Measurements from ENCODE around the gene ADGRV1. TPM values are rescaled to one million over a fixed set of nuclear protein-coding genes. Genes with fewer than 3 reads are reported as not detected.
"Not testable (repeated sequence)": the region's sequence is repeated elsewhere in the genome, so short reads cannot be mapped to it uniquely, and the experiment has no call there.

Gene ADGRV1
- polyA plus RNA-seq, 1 donor from 2014 or later, result not detected

DNA sequence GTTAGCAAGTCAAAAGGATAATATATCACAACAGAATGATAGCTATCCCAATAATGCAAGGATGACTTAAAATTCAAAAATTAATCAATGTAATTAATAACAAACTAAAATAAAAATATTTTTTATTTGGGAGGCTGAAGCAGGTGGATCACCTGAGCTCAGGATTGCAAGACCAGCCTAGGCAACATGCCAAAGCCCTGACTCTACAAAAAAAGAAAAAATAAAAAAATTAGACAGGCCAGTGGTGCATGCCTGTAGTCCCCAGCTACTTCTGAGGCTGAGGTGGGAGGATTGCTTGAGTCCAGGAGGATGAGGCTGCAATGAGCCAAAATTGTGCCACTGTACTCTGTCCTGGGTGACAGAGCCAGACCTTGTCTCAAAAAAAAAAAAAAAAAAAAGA, 399.3 kb downstream of the ADGRV1 start:
- H3K4me1 Mint-ChIP-seq, result no peaks in the 10 kb centered on the region
- H3K4me3 Mint-ChIP-seq, result no peak overlapping the region
- H3K9me3 Mint-ChIP-seq, result no peaks in the 10 kb centered on the region
- H3K27me3 Mint-ChIP-seq, result peaks cover 7% of the 10 kb centered on the region
- no peaks in the 10 kb centered on the region for H3K36me3 Mint-ChIP-seq
- H3K27ac Mint-ChIP-seq, result no peak overlapping the region

DNA sequence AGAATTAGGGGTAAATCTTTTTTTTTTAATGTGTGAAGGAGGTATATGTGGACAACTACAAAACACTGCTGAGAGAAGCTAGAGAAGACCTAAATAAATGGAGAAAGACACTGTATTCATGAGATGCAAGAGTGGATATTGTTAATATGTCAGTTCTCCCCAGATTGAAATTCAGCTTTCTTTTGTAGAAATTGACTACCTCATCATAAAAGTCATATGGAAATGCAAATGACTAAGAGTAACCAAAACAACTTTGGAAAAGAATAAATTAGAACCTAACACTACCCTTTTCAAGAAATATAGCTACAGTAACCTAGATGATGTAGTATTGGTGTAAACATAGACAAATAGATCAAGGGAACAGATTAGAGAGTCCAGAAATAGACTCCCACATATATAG, 400.7 kb downstream of the ADGRV1 start:
- Mint-ChIP-seq H3K27ac (no peak overlapping the region), H3K27me3 (peaks cover 7% of the 10 kb centered on the region), H3K9me3 (no peaks in the 10 kb centered on the region), H3K4me1 (no peaks in the 10 kb centered on the region), H3K4me3 (no peak overlapping the region), H3K36me3 (no peaks in the 10 kb centered on the region)

DNA sequence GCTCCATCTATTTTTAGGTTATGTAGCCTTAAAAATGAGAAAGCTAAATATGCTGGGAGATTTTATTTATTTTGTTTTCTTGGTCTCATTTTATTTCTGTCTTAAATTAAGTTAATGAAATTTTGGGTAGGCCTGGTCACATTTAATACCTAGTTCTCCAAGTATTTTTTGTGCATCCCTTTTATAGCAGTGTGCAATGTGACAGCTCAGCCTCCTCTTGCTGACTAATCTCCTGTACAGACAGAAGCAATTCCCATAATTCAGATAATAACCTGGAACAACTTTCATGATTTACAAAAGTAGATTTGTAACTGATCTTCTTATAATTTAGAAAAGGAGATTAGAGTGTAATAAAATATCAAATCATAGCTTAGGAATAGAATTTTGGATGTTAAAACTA, 403.9 kb downstream of the ADGRV1 start:
- H3K27me3 Mint-ChIP-seq, result peaks cover 5% of the 10 kb centered on the region
- no peaks in the 10 kb centered on the region for H3K4me1 Mint-ChIP-seq
- H3K9me3 Mint-ChIP-seq, result peaks cover 0 to 6% (median 0%) of the 10 kb centered on the region in 3 donors
- H3K4me3 Mint-ChIP-seq, result no peak overlapping the region
- H3K36me3 Mint-ChIP-seq, result no peaks in the 10 kb centered on the region
- no peak overlapping the region for H3K27ac Mint-ChIP-seq

DNA sequence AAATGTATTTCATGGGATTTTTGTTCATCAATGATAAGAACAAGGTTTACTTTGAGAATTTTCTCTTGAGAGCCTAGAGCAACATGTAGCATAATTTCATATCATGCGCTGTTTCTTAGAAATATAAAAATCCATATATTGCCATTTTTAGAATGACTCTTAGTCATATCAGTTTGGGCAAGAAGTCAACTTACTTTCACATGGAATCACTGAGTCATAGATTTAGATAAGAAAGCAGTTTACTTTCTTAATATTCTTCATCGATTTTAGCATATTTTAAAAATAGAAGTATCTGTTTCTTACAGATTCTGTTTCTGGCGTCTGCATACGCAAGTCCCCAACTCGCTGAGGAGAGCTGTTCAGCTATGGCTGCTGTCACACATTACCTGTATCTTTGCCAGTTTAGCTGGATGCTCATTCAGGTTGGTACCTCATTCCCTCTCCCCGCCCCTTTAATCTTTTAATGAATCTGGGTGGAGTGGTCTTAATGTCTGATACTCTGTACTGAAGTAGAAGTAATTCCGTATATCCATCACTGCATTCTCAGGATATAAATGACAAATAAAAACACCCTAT, 406.6 kb downstream of the ADGRV1 start:
- H3K4me3 Mint-ChIP-seq, result no peak overlapping the region
- no peaks in the 10 kb centered on the region for H3K36me3 Mint-ChIP-seq
- peaks cover 5% of the 10 kb centered on the region for H3K27me3 Mint-ChIP-seq
- no peaks in the 10 kb centered on the region for H3K4me1 Mint-ChIP-seq
- peaks cover 0 to 6% (median 5%) of the 10 kb centered on the region in 3 donors for H3K9me3 Mint-ChIP-seq
- H3K27ac Mint-ChIP-seq, result no peak overlapping the region

DNA sequence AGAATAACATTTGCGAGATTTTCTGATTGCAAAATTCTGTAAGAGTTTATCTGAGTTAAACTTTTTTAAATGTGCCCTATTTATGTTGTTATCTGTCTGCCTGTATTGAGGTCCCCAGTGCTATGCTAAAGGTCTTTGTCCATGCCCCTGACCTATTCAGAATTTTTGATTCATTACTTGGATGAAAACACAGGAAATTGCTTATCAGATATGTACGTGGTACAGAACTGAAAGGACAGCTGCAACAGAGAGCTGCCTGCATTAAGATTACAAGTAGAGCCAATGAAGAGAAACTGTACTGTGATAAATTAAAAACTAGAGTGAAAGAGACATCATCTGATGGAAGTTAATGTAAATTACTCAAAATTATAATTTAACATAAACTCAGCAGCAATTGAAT, 408.8 kb downstream of the ADGRV1 start:
- Mint-ChIP-seq H3K27me3 (peaks cover 5% of the 10 kb centered on the region), H3K4me1 (no peaks in the 10 kb centered on the region), H3K4me3 (no peak overlapping the region), H3K27ac (no peak overlapping the region), H3K36me3 (no peaks in the 10 kb centered on the region), H3K9me3 (peaks cover 0 to 10% (median 5%) of the 10 kb centered on the region in 3 donors)

DNA sequence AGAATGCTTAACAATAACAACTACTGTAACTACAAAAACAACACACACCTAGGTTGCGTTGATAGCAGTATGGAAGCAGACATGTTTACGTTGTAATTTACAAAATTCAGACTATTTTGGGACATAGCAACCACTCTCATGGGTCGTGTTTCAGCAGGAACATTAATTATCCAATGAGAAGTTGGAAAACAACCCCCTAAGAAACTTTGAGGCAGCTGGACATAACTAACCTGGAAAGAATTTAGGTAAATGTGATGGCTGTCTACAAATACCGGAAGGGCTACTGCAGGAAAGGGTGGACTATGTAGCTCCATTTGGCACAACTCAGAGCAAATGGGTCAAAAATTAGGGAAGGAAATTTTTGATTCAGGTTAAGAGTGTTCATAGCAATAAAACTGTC, 409.3 kb downstream of the ADGRV1 start:
- Mint-ChIP-seq H3K4me3 (no peak overlapping the region), H3K4me1 (no peaks in the 10 kb centered on the region), H3K36me3 (no peaks in the 10 kb centered on the region), H3K27ac (no peak overlapping the region), H3K9me3 (peaks cover 0 to 10% (median 5%) of the 10 kb centered on the region in 3 donors), H3K27me3 (peaks cover 5% of the 10 kb centered on the region)

DNA sequence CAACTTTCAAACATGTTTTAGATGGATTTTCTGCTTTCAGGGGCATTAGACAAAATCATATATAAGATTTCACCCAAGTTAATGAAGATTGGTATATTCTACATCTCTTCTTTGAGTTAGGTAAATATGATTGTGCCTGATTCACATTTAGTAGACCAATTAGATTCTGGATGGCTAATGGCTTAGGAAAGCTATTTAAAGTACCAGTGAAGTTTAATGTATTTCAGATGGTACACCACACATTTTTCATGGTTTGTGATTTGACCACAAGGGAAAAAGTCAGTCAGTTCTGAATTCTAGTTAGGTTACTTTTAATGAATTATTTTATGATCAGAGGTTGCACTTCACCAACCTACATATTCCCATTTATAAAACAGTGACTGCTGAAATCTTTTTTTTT, 409.7 kb downstream of the ADGRV1 start:
- Mint-ChIP-seq H3K36me3 (no peaks in the 10 kb centered on the region), H3K4me1 (no peaks in the 10 kb centered on the region), H3K4me3 (no peak overlapping the region), H3K9me3 (peaks cover 0 to 10% (median 5%) of the 10 kb centered on the region in 3 donors), H3K27me3 (peaks cover 5% of the 10 kb centered on the region), H3K27ac (no peak overlapping the region)

DNA sequence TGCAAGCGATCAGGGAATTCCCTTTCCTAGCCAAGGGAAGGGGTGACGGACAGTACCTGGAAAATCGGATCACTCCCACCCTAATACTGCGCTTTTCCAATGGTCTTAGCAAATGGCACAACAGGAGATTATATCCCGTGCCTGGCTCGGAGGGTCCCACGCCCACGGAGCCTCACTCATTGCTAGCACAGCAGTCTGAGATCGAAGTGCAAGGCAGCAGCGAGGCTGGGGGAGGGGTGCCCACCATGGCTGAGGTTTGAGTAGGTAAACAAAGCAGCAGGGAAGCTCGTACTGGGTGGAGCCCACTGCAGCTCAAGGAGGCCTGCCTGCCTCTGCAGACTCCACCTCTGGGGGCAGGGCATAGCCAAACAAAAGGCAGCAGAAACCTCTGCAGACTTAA, 411.3 kb downstream of the ADGRV1 start:
- H3K36me3 Mint-ChIP-seq, H3K4me1 Mint-ChIP-seq, H3K9me3 Mint-ChIP-seq, H3K4me3 Mint-ChIP-seq, H3K27me3 Mint-ChIP-seq, H3K27ac Mint-ChIP-seq: not testable (repeated sequence)

DNA sequence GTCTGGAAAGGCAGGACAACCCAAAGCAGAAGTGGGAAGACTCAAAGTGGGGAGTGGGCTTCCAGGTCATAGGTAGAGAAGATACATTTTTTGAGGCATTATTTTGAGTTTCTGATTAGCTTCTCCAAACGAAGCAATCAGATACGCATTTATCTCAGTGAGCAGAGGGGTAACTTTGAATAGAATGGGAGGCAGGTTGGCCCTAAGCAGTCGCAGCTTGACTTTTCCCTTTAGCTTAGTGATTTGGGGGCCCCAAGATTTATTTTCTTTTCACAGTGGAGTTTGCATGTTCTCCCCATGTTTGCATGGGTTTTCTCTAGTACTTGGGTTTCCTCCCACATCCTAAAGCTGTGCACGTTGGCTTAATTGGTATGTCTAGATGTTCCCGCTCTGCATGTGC, 422.6 kb downstream of the ADGRV1 start:
- no peaks in the 10 kb centered on the region for H3K36me3 Mint-ChIP-seq
- H3K4me3 Mint-ChIP-seq, result no peak overlapping the region
- no peaks in the 10 kb centered on the region for H3K9me3 Mint-ChIP-seq
- no peak overlapping the region for H3K27ac Mint-ChIP-seq
- no peaks in the 10 kb centered on the region for H3K4me1 Mint-ChIP-seq
- H3K27me3 Mint-ChIP-seq, result no peaks in the 10 kb centered on the region

DNA sequence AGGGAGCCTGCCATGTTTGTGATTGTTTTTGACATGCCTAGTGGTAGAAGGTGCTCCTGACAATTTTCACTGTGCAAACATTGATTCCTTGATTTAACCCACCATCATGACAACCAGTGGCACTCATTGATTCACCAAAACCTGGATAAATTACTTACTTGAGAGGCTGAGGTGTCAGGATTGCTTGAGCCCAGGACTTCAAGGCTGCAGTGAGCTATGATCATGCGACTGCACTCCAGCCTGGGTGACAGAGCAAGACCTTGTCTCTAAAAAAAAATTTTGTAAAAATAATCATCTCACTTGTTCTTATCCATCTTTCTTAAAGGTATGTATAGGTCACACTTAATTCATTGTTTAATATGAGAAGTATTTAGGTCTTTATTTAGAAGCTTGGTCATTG, 423.2 kb downstream of the ADGRV1 start:
- Mint-ChIP-seq H3K4me3 (no peak overlapping the region), H3K36me3 (no peaks in the 10 kb centered on the region), H3K27ac (no peak overlapping the region), H3K9me3 (no peaks in the 10 kb centered on the region), H3K4me1 (no peaks in the 10 kb centered on the region), H3K27me3 (no peaks in the 10 kb centered on the region)

DNA sequence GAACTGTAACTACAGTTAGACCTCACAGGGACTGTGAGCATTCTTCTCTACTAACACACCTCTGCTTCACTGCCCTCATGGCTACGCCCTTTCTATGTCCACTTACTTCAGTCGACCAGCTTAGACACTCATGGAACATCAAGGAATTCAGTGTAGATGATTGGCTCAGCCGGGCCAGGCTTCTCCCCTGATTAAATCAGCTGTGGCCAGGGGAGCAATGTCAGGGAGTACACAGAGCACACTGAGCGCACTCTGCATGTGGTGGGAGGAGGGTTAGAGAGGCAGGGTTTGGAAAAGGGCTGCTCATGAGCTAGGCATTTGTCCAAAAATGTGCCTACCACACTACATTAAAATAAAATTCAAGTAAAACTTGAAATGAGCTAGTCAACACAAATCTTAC, 424.0 kb downstream of the ADGRV1 start:
- Mint-ChIP-seq H3K4me1 (no peaks in the 10 kb centered on the region), H3K4me3 (peak overlapping the region in 1 of 4 donors; percentile 9), H3K27ac (no peak overlapping the region), H3K27me3 (no peaks in the 10 kb centered on the region), H3K36me3 (no peaks in the 10 kb centered on the region), H3K9me3 (no peaks in the 10 kb centered on the region)

DNA sequence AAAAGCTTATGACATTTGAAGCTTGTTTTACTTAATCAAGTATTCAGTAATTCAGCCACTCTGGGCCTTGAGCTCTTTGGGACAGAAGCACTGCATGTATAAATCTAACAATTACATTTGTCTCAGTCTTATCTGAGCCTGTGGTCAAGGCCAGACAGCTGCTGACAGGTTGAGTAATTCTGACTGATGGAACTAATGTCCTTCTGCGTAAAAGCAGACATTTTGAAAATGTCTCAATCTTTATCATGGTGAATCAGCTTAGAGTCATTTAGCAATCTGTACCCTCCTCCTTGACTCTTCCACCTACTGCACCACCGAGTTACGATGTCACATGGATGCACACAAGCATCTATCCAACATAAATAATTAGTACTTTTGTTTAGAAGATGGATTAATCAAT, 424.6 kb downstream of the ADGRV1 start:
- no peaks in the 10 kb centered on the region for H3K4me1 Mint-ChIP-seq
- no peaks in the 10 kb centered on the region for H3K36me3 Mint-ChIP-seq
- no peaks in the 10 kb centered on the region for H3K9me3 Mint-ChIP-seq
- H3K27ac Mint-ChIP-seq, result no peak overlapping the region
- no peak overlapping the region for H3K4me3 Mint-ChIP-seq
- H3K27me3 Mint-ChIP-seq, result no peaks in the 10 kb centered on the region

DNA sequence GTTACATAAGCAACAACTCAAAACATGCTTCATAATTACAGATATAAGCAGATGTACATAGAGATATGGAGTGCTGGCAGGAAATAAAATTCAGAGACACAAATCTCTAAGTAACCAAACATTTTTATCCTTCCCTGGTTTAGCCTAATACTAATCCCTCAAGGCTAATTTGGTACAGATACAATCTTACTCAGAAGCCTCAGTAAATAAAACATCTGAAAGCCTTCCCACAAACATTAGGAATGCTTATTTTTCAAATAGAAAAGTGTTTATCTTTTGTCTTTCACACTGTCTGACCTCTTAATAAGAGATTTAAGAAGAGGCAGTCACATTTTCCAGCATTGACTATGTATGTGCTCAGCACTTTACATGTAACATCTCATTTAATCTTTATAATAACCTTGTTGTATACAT, 425.1 kb downstream of the ADGRV1 start:
- Mint-ChIP-seq H3K27ac (no peak overlapping the region), H3K9me3 (no peaks in the 10 kb centered on the region), H3K4me1 (no peaks in the 10 kb centered on the region), H3K36me3 (no peaks in the 10 kb centered on the region), H3K27me3 (no peaks in the 10 kb centered on the region), H3K4me3 (no peak overlapping the region)

DNA sequence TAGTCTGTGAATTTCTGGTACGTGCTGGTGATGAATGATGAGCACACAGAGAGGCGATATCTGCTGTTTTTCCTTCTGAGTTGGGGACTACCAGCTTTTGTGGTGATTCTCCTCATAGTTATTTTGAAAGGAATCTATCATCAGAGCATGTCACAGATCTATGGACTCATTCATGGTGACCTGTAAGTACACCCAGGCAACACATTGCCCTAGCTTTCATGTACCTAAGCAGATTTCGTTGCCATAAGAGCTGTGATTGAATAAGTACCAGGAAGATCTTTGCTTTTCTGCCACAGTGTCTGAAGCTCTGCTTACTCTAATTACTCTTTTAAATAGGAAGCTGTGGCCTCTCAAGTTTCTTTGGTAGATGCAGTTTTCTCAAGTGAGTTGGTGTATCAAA, 426.7 kb downstream of the ADGRV1 start:
- no peak overlapping the region for H3K27ac Mint-ChIP-seq
- H3K27me3 Mint-ChIP-seq, result no peaks in the 10 kb centered on the region
- no peaks in the 10 kb centered on the region for H3K4me1 Mint-ChIP-seq
- H3K4me3 Mint-ChIP-seq, result no peak overlapping the region
- no peaks in the 10 kb centered on the region for H3K36me3 Mint-ChIP-seq
- H3K9me3 Mint-ChIP-seq, result no peaks in the 10 kb centered on the region

DNA sequence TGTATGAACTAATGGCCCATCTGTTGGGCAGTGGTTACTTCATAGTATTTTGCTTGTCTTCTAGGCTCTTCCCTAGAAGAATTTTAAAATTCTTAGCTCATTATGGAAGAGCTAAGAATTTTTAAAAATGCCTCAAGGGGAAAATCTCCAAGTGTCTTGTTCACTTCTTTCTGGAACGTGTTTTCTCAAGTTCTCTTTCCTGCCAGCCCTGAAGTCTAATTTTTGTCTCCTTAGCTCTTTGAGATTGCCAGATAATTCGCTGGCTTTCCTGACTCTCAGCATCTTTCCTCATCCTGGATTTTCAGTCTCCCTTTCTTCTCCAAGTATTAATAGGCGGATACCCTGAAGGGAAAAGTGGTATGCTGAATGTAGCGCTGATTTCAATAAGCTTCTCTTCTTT, 429.1 kb downstream of the ADGRV1 start:
- no peaks in the 10 kb centered on the region for H3K9me3 Mint-ChIP-seq
- H3K4me3 Mint-ChIP-seq, result no peak overlapping the region
- H3K4me1 Mint-ChIP-seq, result no peaks in the 10 kb centered on the region
- no peaks in the 10 kb centered on the region for H3K27me3 Mint-ChIP-seq
- no peak overlapping the region for H3K27ac Mint-ChIP-seq
- H3K36me3 Mint-ChIP-seq, result no peaks in the 10 kb centered on the region

DNA sequence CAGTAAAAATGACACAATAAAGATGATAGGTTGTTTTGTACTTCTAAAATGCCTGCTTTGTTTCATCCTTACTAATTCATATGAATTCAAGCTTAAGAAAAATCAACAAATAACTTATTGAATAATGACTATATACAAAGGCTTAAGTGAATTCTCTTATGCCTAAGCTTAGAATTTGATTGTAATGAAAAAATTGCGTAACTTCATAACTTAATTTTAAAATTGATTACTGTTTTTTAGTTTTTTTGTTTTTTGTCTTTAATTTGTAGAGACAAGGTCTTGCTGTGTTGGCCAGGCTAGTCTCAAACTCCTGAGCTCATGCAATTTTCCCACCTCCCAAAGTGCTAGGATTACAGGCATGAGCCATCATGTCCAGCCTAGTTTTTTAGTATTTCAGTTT, 432.6 kb downstream of the ADGRV1 start:
- no peak overlapping the region for H3K4me3 Mint-ChIP-seq
- no peaks in the 10 kb centered on the region for H3K4me1 Mint-ChIP-seq
- H3K9me3 Mint-ChIP-seq, result peaks cover 3 to 6% (median 5%) of the 10 kb centered on the region in 3 donors
- peaks cover 1% of the 10 kb centered on the region for H3K36me3 Mint-ChIP-seq
- no peaks in the 10 kb centered on the region for H3K27me3 Mint-ChIP-seq
- no peak overlapping the region for H3K27ac Mint-ChIP-seq

DNA sequence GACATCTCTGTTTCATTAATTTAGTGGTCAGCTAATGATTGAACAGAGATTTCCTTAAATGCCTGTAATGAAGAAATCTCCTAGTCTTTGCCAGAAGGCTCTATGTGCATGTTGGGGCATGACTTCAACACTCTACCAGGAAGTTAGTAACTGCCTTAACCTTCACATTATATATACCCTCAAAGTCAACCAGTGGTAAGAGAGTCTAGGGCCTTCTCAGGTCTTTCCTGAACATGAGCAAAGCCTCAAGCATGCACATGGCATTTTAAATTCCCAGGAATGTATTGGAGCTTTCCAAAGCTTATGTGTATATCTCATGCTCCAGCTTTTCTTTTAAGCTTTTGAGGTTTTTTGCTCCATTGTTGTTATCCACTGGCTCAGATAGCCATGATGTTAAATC, 436.2 kb downstream of the ADGRV1 start:
- Mint-ChIP-seq H3K27ac (no peak overlapping the region), H3K4me1 (no peaks in the 10 kb centered on the region), H3K9me3 (peaks cover 3 to 9% (median 6%) of the 10 kb centered on the region in 3 donors), H3K36me3 (peaks cover 1% of the 10 kb centered on the region), H3K27me3 (no peaks in the 10 kb centered on the region), H3K4me3 (no peak overlapping the region)

Measured in IgD-negative memory B cell (primary cell).